NCI-H345 treated with DMSO at 0.1 percent for 48 hours (cell line): Measurements from ENCODE around the gene MDGA2.

ENCODE experiments used
- DNase-seq: peaks from one replicate; lab custom pipeline; 2025; ENCODE audit not compliant: unreplicated experiment; lab: John Stamatoyannopoulos, UW

Gene MDGA2

DNA sequence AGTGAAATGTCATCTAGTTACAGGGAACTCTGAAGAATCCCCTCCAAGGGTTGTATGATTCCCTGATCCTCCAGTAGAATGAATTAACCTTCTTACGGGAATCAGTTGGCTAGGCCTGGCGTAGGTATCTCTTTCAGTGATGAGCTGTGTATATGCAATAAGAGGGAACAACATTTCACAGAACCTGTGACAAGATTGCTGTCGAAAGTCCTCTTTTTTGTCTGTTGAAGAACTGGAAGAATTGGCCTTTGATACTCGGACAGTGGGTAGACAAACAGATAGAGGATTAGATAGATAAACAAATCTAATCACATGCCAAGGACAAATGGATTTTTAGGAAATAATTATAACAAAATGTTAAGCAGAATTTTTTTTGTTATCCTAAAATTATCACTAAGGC, 184.6 kb downstream of the MDGA2 start:
- DNase-seq, result no peak

- DNase-seq, result no peak
Observed at GRCh38 chr14:47490353-47490752, 185.1 kb downstream of the MDGA2 start.

DNA sequence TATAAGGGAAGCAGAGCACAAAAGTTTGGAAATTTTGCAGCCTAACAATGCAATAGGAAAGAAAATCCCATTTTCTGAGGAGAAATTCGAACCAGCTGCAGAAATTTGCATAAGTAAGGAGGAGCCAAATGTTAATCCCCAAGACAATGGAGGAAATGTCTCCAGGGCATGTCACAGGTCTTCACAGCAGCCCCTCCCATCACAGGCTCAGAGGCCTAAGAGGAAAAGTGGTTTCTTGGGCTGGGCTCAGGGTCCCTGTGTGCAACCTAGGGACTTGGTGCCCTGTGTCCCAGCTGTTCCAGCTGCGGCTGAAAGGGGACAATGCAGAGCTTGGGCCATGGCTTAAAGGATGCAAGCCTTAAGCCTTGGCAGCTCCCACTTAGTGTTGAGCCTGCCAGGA, 190.0 kb downstream of the MDGA2 start:
- DNase-seq, result no peak

DNA sequence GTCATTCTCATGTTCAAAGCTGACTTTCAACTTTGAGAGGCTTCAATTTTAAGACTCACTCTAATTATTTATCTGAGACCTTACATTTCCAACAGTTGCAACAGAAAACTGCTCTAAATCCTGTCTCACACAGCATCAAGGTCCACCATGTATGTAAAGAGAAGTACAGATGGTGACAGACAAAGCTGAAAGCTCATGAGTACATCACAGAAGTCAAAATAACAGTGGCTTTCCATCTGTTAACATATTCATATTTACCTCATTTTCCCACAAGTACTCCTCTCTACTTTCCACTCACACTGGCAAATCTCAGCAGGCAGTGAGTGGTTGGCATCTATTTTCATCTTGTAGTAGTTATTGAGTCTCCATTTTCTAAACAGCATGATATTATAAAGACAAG, 192.0 kb downstream of the MDGA2 start:
- no peak for DNase-seq

- DNase-seq, result no peak
Observed at GRCh38 chr14:47471075-47471474, 204.3 kb downstream of the MDGA2 start.

DNA sequence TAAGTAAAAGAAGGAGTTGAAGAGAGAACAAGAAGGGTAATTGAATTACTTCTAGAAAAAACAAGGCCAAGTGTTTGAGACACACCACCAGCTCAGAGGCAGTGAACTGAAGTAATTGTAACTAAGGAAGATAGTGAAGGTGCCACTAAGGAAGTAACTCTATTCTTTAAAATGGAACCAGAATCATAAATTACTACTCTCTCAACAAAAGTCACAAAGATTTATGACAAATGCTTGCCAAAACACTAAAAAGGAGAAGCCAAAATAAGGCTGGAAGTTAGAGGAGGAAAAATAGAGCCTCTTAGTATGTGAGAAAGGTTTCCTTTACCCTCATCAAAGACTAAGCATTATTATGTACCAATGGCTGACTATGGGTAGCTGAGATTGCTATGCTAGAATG, 208.5 kb downstream of the MDGA2 start:
- no peak for DNase-seq

DNA sequence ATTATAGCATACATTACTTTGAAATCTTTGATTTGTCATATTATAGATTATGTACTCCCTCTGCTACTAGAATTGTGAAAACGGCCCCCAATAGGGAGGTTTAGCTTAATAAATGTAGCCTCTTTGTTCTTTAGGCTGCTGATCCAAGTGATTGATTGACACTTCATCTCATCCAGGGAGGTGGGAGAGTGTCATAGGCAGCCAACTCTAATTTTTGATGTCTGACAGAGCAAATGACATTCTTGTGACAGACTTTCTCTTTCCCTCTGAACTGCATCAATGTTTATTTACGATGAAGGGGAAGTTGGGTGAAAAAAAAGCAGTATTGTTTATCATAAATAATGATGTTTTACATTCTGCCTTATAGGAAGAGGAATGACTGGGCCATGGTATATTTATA, 221.4 kb downstream of the MDGA2 start:
- no peak for DNase-seq

- DNase-seq, result no peak
Observed at GRCh38 chr14:47447076-47447475, 228.3 kb downstream of the MDGA2 start.

DNA sequence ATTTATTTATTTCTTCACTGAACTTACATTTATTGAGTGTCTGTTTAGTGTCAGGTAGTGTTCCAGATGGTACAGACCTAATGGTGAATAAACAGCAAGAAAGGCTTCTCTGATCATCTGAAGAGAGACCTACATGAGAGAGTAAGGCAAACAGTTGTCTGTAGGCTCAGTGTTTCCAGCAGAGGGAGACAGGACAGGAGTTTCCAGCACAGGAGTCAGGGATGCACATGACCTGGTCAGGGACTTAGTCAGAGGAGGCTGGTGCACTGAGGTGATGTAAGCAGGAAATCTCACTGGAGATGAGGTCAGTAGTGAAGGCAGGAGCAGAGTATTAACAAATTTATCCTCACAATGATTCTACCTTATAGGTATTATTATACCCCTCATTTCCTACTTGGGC, 233.2 kb downstream of the MDGA2 start:
- DNase-seq, result no peak

DNA sequence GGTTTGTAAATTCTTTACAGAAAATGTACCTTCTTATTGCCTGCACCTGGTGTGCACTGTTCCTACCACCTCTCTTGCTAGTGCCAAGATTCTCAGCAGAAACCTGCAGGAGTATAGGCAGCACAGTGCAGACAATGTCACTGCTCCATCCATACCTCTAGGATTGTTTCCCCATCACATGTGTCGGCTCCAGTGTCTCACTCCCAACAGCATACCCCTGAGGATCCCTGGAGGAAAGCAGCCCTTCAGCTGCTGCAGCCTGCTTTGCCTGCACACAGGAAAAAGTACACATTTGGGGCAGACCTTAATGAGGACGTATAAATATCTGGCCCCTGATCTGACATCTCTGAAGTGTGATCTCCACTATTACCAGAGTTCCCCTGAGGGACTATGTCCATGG, 235.5 kb downstream of the MDGA2 start:
- no peak for DNase-seq

DNA sequence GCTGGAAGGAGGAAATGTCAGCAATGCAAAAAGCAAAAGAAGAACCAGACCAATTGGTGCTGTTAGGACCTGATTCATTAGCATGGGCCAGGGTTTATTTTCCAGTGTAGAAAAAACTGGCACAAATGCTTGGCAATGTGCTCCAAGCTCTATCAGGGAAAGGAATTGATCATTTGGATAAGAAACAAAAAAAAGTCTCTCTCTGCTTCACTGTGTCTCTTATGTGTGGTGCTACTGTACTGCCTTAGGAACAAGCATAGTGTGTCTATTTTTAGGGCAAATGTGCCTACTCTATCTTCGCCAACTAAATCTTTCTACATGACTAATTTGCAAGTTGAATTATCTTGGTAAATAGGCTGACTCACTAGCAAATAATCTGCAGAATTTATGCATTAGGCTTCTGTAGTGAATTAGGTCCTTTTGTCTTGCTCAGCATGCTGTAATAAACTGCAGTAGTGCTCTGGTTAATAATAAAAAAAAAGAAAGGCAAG, 236.7 kb downstream of the MDGA2 start:
- no peak for DNase-seq

DNA sequence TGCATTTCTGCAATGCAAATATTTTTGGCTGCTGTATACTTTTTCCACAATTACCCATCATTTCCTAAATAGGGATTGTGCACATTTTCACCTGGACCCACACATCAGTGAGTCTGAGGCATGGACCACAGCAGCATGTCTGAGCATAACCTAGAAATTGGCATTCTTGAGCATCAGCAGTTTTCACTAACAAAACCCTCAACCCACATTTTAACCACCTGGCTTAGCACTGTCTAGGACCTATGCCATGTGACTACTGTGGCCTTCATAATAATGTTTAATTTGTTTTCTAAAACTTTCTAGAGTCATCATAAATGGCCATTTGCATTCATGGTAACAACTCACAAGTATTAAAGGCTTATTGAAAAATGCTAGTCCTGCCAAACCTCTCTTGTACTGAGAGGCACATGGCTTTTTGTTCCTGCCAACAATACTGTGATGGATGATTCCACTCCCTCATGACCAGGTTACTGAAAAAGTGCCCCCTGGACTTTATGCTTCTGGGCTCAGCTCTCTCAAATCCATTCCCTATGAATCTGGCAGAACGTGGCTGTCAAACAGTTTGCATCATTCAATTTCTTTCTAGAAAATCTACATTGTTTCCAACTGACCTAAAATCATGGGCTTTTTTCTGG, 240.0 kb downstream of the MDGA2 start:
- DNase-seq, result no peak

- DNase-seq, result no peak
Observed at GRCh38 chr14:47427629-47428028, 247.8 kb downstream of the MDGA2 start.

GRCh38 chr14:47425302-47425701, 250.1 kb downstream of the MDGA2 start:
- no peak for DNase-seq

DNA sequence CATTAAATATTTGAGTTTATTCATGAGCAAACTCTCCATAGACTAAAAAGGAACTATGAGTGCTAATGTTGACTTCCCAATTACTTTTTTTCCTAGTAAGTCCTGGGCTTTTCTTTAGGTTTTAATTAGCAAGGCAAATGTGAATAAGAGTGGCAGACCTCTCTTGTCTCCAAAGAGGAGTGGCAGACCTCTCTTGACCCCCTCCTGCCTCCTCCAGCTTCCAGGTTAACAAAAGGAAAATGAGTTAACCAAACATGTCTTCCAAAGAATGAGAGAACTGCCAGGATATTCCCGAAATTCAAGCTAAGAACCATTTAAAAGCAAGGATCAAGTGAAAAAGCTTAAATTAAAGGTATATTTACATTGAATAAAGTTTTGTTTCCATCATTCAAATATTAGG, 253.2 kb downstream of the MDGA2 start:
- no peak for DNase-seq

DNA sequence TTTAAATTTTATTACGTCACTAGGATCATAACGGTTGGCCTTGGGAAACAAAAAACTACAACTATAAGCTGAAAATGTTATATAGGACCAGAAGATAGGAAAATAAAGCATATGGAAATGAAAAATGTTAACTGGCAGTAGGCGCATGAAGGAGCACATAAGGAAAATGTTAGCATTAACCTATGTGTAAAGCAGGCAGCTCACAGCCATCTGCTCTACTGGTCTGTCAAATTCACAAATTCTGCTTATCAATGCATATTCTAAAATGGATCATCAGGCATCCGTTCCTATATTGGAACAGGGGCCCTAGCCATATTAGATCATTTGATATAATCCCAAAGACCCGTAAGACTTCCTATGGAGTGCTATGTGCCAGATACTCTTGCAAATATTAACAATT, 263.9 kb downstream of the MDGA2 start:
- no peak for DNase-seq

DNA sequence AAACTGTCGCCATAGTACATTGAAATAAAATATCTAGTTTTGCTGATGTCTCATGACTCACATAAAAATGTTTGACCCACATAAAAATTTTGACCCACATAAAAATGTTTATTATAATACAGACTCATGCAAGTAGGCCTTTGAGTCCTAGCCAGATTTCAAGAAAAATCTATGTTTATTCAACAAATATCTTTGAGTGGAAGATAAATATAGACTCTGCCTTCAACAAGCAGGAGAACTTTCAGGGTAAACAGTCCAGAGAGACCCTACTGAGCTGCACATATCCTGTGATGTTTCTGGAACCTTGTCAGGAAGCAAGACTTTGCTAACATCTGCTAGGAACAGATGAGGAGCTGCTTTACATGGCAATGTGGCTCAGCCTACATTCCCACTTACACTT, 283.1 kb downstream of the MDGA2 start:
- DNase-seq, result no peak

- DNase-seq, result no peak
Observed at GRCh38 chr14:47390831-47391504, 284.4 kb downstream of the MDGA2 start.

DNA sequence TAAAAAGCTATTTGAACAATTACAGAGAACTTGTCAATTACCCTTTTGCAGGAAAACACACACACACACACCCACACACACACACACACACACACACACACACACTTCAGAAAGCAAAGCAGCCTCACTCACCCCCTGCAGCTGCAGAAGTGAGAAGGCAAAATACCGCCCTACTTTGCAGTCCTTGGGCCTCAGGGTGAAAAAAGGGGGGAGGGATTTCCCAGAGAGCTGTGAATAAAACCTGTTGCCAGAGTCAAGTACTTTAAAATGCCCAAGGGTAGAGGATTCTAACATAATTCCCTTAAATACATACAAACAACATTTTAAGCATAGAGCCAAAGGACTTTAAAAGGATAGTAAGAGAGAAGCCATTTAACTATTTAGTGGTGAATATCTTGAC, 285.9 kb downstream of the MDGA2 start:
- DNase-seq, result no peak

DNA sequence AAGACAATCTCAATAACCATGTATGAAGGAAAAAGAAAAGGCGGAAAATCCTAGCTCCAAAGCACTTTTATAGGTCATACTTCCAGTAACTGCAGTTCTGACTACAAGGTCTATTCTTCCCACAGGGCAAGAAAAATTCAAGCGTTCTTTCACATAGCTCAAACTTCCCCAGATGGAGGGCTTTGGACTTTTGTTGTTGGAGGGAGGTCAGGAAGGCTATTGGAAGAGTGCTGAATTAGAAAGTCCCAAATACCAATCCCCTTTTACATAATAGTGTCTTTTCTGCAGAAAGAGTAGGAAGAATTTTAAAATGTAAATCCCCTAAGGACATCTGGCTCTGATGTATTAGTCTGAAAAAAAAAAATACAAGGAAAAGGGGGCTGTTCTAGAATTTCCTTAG, 309.4 kb downstream of the MDGA2 start:
- DNase-seq, result no peak

DNA sequence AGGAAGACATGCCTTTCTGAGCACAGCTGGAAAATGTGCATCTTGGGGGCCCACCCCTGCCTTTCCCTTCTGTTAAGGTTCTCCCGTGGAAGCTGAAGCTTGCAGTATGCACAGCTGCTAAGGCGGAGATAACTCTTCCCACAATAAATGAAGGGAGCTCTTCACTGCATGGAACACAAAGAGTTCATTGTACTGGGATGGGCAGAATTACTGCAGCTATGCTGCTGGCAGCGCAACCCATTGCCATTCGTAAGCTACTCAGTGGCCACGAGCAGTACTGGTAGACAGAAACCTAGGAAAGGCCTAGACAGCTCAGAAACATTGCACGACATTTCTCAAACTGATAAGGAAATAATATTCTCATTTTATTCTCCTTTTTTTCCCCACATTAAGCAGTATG, 310.2 kb downstream of the MDGA2 start:
- no peak for DNase-seq

GRCh38 chr14:47353186-47353585, 322.2 kb downstream of the MDGA2 start:
- DNase-seq, result no peak

- DNase-seq, result no peak
Observed at GRCh38 chr14:47346849-47347248, 328.6 kb downstream of the MDGA2 start.
